HFFc6 (cell line): ENCODE data around the gene FRAS1. TPM values are rescaled to one million over a fixed set of nuclear protein-coding genes. Genes with fewer than 3 reads are reported as not detected.

Experiments used
- DNase-seq: peaks from one replicate; pipeline ENCODE4 v3.0.0-alpha.2; 2018
- H3K27ac Mint-ChIP-seq: 2 replicates; pipeline ENCODE4 v1.8.0; 2020; ENCODE audit warnings: mild to moderate bottlenecking, mixed read lengths
- H3K27me3 Mint-ChIP-seq: 2 replicates; pipeline ENCODE4 v1.8.0; 2021; ENCODE audit warnings: mild to moderate bottlenecking, moderate library complexity, mixed read lengths; ENCODE audit not compliant: insufficient read depth
- H3K36me3 Mint-ChIP-seq: 2 replicates; pipeline ENCODE4 v1.8.0; 2021; ENCODE audit warnings: low read depth, mixed read lengths
- H3K4me1 Mint-ChIP-seq: 2 replicates; pipeline ENCODE4 v1.8.0; 2020; ENCODE audit warnings: low read depth, mixed read lengths
- H3K4me3 Mint-ChIP-seq: 2 replicates; pipeline ENCODE4 v1.8.0; 2020; ENCODE audit warnings: mild to moderate bottlenecking, moderate library complexity, mixed read lengths
- H3K9me3 Mint-ChIP-seq: 2 replicates; pipeline ENCODE4 v1.8.0; 2020; ENCODE audit warnings: mild to moderate bottlenecking, mixed read lengths
- CTCF ChIP-seq: fragments of 200-600 bp; sonication (generic); IDR thresholded peaks from 2 replicates; pipeline ENCODE4 v1.5.0; 2021; ENCODE audit warnings: antibody characterized with exemption, mild to moderate bottlenecking
- total RNA-seq, 6 experiments: library from RNA; stranded (reverse); fragmentation: NEBNext Ultra II Directional; extraction: Animal tissue kit (Norgen Biotek cat#: 25700); gene quantifications; 2 replicates in 1 of 6; 3 replicates in 5 of 6; pipeline ENCODE4 v1.2.3, GENCODE V29; 2021

FRAS1 gene
- total RNA-seq, 6 experiments from 2014 or later, result 1.7 to 11.0 (median 2.3) TPM

- H3K36me3 Mint-ChIP-seq, result no peaks in the 10 kb centered on the region
- no peaks in the 10 kb centered on the region for H3K27me3 Mint-ChIP-seq
- no peak for DNase-seq
- H3K4me3 Mint-ChIP-seq, result no peak overlapping the region
- no peak for TF ChIP-seq CTCF
- H3K4me1 Mint-ChIP-seq, result peaks cover 48% of the 10 kb centered on the region
- no peaks in the 10 kb centered on the region for H3K9me3 Mint-ChIP-seq
- no peak overlapping the region for H3K27ac Mint-ChIP-seq
Measured at GRCh38 chr4:78552389-78553042, 495.4 kb downstream of the FRAS1 start.

DNA sequence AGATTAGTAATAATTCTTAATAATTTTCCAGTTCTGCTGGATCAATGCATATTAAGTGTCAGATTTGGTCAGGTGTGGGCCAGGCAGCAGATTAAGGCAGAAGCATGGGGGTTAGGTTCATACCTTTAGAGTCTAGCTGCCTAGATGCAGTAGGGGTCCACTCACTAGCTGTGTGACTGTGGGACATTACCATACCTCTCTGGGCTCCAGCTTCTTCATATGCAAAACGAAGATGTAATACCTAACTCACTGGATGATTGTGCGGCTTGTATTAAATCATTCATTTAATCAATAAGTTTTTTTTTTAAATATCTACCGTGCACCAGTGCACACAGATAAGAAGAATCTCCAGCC, 495.9 kb downstream of the FRAS1 start:
- no peaks in the 10 kb centered on the region for H3K36me3 Mint-ChIP-seq
- DNase-seq, result no peak
- H3K27me3 Mint-ChIP-seq, result no peaks in the 10 kb centered on the region; the same call in 1 of the 2 replicates
- no peak overlapping the region for H3K27ac Mint-ChIP-seq
- TF ChIP-seq CTCF, result no peak
- H3K4me3 Mint-ChIP-seq, result no peak overlapping the region
- H3K9me3 Mint-ChIP-seq, result no peaks in the 10 kb centered on the region
- peaks cover 53% of the 10 kb centered on the region for H3K4me1 Mint-ChIP-seq

- Mint-ChIP-seq H3K36me3 (no peaks in the 10 kb centered on the region), H3K4me1 (peaks cover 59% of the 10 kb centered on the region), H3K4me3 (no peak overlapping the region), H3K9me3 (no peaks in the 10 kb centered on the region), H3K27ac (no peak overlapping the region; the same call in 1 of the 2 replicates), H3K27me3 (no peaks in the 10 kb centered on the region; the same call in 1 of the 2 replicates)
- peak; percentile 24 for DNase-seq
- TF ChIP-seq CTCF, result no peak
Measured at GRCh38 chr4:78553529-78554060, 496.5 kb downstream of the FRAS1 start.

DNA sequence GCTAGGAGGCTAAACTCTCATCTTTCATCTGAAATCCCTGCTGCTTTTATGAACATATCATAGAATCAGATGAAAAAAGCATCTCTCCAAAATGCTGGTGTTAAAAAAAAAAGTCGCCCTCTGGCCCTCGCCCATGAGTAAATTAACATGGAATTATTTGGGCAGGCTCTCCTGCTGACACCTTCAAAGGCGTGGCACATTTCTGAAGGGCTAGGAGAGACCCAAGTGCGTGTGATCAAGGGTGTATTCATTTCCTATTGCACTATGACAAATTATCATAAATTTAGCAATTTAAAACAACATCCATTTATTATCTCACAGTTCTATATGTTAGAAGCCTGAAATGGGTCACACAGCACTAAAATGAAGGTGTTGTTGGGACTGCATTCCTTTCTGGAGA, 499.5 kb downstream of the FRAS1 start:
- no peaks in the 10 kb centered on the region for H3K36me3 Mint-ChIP-seq
- H3K4me1 Mint-ChIP-seq, result peaks cover 78% of the 10 kb centered on the region
- no peaks in the 10 kb centered on the region; the same call in 1 of the 2 replicates for H3K27me3 Mint-ChIP-seq
- no peaks in the 10 kb centered on the region for H3K9me3 Mint-ChIP-seq
- no peak overlapping the region for H3K4me3 Mint-ChIP-seq
- H3K27ac Mint-ChIP-seq, result no peak overlapping the region
- TF ChIP-seq CTCF, result no peak
- no peak for DNase-seq

DNA sequence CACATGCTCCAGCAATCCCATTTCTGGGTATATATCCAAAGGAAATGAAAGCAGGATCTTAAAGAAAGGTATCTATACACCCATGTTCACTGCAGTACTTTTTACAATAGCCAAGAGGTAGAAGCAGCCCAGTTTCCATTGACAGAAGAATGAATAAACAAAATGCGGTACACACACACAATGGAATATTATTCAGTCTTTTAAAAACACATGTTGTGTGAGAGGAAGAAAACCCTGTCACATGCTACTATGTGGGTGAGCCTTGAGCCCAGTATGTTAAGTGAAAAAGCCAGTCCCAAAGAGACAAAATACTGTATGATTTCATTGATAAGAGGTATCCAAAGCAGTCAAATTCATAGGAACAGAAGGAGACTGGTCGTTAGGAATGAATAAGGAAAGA, 500.7 kb downstream of the FRAS1 start:
- no peaks in the 10 kb centered on the region for H3K36me3 Mint-ChIP-seq
- no peaks in the 10 kb centered on the region; the same call in 1 of the 2 replicates for H3K27me3 Mint-ChIP-seq
- DNase-seq, result no peak
- H3K4me1 Mint-ChIP-seq, result peaks cover 83% of the 10 kb centered on the region
- no peak overlapping the region for H3K4me3 Mint-ChIP-seq
- no peak for TF ChIP-seq CTCF
- no peaks in the 10 kb centered on the region for H3K9me3 Mint-ChIP-seq
- peak overlapping the region; percentile 3; the same call in 1 of the 2 replicates for H3K27ac Mint-ChIP-seq
